ENCODE data around the gene MAPK14.

GRCh38 chr6:36098253-36098919, 70.8 kb downstream of the MAPK14 start:
- TF ChIP-seq POLR2AphosphoS5 (IDR thresholded peaks at IDR 0.05; ENCODE audit: borderline replicate concordance, low read depth, low read length) (no peak), EZH2 (IDR thresholded peaks at IDR 0.05) (no peak), FOXP2 (optimal IDR thresholded peaks at IDR 0.05; ENCODE audit: control extremely low read depth, extremely low read length, insufficient read depth) (no peak)

Data from SK-N-MC (cell line).